Measurements from ENCODE around the gene KCNJ6.

Gene KCNJ6

DNA sequence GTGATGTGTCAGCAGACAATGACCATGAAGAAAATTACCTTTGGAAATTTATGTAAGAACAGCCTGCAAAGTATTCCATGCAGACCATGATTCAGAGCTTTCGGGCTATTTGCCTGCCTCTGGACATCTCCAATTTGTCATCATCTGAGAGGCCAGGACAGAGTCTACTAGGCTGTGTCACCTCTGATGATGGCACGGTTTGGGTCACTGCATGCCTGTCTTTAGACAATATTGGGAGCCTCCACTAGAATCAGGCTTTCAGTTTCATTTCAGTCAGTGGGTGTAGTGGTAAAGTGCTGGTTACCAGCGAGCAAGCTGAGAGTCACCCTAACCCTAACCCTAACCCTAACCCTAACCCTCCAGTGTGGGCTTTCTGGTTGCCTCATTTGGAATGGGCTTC, 80.8 kb downstream of the KCNJ6 start:
- no peak for DNase-seq (ENCODE audit: low read depth)
- TF ChIP-seq, protein P1, sequence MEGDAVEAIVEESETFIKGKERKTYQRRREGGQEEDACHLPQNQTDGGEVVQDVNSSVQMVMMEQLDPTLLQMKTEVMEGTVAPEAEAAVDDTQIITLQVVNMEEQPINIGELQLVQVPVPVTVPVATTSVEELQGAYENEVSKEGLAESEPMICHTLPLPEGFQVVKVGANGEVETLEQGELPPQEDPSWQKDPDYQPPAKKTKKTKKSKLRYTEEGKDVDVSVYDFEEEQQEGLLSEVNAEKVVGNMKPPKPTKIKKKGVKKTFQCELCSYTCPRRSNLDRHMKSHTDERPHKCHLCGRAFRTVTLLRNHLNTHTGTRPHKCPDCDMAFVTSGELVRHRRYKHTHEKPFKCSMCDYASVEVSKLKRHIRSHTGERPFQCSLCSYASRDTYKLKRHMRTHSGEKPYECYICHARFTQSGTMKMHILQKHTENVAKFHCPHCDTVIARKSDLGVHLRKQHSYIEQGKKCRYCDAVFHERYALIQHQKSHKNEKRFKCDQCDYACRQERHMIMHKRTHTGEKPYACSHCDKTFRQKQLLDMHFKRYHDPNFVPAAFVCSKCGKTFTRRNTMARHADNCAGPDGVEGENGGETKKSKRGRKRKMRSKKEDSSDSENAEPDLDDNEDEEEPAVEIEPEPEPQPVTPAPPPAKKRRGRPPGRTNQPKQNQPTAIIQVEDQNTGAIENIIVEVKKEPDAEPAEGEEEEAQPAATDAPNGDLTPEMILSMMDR (IDR thresholded peaks at IDR 0.05; ENCODE audit: control insufficient read depth, insufficient read depth, low read depth, low read length, missing control alignments): no peak
- H3K4me3 ChIP-seq (ENCODE audit: control insufficient read depth, low read depth, low read length): no peak overlapping the region

- H3K4me3 ChIP-seq (ENCODE audit: control insufficient read depth, low read depth, low read length): no peak overlapping the region
- TF ChIP-seq, protein P1 (IDR thresholded peaks at IDR 0.05; ENCODE audit: control insufficient read depth, insufficient read depth, low read depth, low read length, missing control alignments): no peak
- no peak for DNase-seq (ENCODE audit: low read depth)
Observed at GRCh38 chr21:37833301-37833700, 83.0 kb downstream of the KCNJ6 start.

DNA sequence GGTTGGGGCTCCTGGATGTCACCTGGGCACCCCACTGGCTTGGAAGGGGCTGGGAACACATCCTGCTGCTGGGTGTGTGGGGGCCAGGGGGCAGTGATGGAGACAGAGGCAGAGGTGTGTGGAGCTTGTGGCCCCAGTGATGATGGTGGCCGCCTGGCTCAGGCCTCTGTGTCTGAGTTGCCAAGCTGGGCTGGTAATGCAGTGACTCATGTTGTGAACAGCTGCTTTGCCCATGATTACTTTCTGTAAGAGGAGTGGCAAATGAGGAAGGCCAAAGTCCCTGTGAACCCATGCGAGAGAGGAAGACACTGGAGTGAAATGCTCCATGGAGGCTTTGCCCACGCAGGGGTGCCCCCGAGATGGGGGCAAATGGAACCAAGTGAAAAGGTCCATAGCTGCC, 86.8 kb downstream of the KCNJ6 start:
- TF ChIP-seq, protein P1 (IDR thresholded peaks at IDR 0.05; ENCODE audit: control insufficient read depth, insufficient read depth, low read depth, low read length, missing control alignments): no peak
- peak; percentile 27 for DNase-seq (ENCODE audit: low read depth)
- no peak overlapping the region for H3K4me3 ChIP-seq (ENCODE audit: control insufficient read depth, low read depth, low read length)

GRCh38 chr21:37828991-37829390, 87.3 kb downstream of the KCNJ6 start:
- DNase-seq (ENCODE audit: low read depth): no peak
- TF ChIP-seq, protein P1 (IDR thresholded peaks at IDR 0.05; ENCODE audit: control insufficient read depth, insufficient read depth, low read depth, low read length, missing control alignments): no peak
- no peak overlapping the region for H3K4me3 ChIP-seq (ENCODE audit: control insufficient read depth, low read depth, low read length)

GRCh38 chr21:37828556-37828955, 87.7 kb downstream of the KCNJ6 start:
- no peak overlapping the region for H3K4me3 ChIP-seq (ENCODE audit: control insufficient read depth, low read depth, low read length)
- TF ChIP-seq, protein P1 (IDR thresholded peaks at IDR 0.05; ENCODE audit: control insufficient read depth, insufficient read depth, low read depth, low read length, missing control alignments): no peak
- no peak for DNase-seq (ENCODE audit: low read depth)

DNA sequence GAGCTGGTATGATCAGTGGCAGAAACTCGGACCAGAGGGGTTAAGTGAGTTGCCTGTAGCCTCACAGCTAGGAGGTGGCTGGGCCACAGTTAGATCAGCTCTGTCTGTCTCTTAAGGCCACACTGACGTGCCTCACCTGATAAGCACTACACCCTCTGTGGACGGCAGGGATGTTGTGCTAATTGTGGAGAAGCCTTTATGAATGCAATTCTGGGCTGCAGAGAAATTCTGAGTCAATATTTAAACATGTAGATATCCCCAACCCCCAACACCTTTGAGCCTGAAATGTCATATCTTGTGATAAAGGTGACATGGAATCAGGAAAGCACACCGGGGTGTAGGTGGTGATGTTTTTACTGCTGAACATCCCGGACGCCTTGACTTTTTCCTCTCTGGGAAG, 88.3 kb downstream of the KCNJ6 start:
- DNase-seq (ENCODE audit: low read depth): no peak
- H3K4me3 ChIP-seq (ENCODE audit: control insufficient read depth, low read depth, low read length): no peak overlapping the region
- TF ChIP-seq, protein P1 (IDR thresholded peaks at IDR 0.05; ENCODE audit: control insufficient read depth, insufficient read depth, low read depth, low read length, missing control alignments): no peak

Measured in AG09309 (cell line).